ACHN (cell line): ENCODE data around the gene SPTBN1.

Source experiments
- DNase-seq: peaks from one replicate; pipeline ENCODE4 v3.0.0-alpha.2; 2015
- in situ Hi-C: cut with HindIII; loops from 2 replicates; pipeline ENCODE4 v1.10.0; 2017; ENCODE audit warnings: low sequenced_read_pairs, low pct_ligation_motif_present, low pct_unique_long_range_greater_than_20kb

Gene SPTBN1

DNA sequence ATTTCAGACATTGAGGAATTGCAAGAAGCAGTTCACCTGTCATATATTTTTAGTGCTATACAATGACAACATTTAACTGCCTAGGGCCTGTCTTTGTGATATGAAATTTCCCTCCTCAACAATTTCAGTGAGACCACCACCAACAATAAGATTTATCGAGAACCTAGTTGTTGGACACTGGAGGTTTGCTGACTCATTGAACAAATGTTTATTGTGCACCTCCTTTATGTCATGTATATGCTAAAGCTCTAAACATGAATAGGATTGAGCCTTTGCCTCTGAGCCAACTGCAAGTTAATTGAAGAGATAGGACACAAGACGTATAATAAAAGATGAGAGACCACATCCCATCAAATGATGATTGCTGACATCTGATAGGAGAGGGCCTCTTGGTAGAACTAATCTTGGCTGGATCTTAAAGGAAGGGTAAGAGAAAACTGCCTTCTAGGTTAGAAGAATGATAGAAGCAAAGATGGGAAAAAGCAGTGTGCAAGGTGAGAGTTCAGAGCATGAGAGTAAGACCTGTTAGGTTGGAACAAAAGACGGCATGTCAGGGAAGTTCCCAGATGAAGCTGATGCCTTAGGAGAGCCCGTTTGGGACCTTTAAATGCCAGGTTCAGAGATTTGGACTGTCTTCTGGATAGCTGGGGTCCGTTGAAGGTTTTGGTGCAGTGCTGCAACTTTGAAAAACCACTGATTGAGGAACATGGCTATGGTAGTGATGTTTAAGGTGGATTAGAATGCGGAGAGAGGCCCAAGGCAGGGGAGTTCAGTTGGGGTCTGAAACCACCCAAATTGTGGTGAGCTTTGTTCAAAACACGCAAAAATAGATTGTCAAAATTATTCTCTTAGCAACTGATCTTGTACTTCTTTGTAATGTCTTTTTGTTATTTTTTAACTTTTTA lies 134.3 kb downstream of the SPTBN1 start:
- in situ Hi-C loops: no loop called here
- DNase-seq: no peak

DNA sequence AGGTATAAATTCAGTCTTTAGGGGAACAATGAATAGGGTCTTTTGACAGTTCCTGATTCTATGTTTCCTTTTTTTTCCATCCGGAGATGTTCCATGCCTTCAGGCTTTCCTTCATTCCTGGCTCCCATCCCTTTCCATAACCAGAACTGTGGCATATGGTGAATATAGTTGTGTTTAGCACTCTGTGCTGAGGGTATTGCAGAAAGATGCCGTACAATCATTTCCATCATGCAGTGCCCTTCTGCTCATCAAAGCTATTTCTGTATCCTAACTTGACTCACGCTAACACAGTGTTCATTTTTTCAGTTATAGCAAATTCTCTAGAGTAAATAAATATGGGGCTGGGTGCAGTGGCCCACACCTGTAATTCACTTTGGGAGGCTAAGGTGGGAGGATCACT lies 135.4 kb downstream of the SPTBN1 start:
- no peak for DNase-seq
- in situ Hi-C loops: no loop called here

DNA sequence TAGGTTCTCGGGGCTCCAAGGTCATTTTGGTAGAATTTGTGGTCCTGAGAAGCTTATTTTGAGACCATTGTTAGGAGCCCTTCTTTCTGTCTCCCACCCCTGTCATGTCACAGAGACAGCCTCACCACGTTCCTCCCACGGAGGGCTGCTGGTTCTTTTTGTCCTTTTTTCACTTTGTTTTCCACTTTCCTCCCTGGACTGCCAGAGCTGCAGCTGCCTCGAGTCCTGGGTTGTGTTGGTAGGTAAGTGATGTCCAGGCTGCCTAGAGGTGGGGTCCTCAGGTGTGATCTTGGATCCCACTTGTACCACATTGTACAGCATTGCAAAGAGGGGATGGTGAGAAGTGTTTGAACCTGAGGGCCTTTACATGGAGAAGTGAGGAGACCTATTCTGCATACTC lies 137.1 kb downstream of the SPTBN1 start:
- no peak for DNase-seq
- in situ Hi-C loops: no loop called here

DNA sequence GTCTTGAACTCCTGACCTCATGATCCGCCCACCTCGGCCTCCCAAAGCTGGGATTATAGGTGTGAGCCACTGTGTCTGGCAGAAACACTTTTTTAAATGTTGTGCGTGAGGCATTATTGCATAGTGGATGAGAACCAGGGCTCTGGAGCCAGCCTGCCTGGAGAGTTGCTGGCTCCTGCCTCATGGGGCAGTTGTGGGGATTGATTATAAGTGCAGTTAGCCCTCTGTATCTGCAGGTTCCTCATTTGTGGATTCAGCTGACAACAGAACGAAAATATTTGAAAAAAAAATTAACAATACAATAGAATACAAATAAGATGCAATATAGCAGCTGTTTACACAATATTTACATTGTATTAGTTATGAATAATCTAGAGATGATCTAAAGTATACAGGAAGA lies 137.9 kb downstream of the SPTBN1 start:
- in situ Hi-C loops: no loop called here
- DNase-seq: no peak

DNA sequence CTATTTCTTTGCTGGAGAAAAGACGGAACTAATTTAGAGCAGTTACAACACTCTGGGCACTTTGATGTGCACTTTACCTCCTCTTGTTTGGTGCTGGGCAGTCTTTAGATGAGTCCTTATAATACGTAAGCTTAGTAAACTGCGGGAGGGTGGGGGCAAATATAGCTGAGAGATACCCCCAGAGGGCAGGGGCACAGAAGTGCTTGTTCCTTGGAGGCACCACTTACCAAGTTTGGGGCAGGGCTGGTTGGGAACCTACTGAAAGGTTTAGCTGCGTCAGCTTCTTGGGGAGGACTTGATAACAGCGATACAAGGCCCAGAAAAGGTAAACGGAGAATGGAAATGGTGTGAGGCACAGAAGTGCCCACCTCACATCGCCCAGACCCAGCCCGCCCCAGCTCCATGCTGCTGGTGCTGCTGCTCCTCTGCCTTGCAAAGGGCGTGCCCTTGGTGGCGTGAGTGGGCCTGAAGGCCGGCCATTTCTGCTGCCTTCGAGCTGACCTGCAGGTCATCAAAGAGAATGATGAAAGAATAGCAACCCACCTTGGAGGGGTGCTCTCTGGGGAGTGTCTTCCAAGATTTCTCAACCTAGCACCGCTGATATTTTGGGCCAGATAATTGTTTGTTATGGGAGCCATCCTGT lies 139.2 kb downstream of the SPTBN1 start:
- in situ Hi-C loops: no loop called here
- no peak for DNase-seq

DNA sequence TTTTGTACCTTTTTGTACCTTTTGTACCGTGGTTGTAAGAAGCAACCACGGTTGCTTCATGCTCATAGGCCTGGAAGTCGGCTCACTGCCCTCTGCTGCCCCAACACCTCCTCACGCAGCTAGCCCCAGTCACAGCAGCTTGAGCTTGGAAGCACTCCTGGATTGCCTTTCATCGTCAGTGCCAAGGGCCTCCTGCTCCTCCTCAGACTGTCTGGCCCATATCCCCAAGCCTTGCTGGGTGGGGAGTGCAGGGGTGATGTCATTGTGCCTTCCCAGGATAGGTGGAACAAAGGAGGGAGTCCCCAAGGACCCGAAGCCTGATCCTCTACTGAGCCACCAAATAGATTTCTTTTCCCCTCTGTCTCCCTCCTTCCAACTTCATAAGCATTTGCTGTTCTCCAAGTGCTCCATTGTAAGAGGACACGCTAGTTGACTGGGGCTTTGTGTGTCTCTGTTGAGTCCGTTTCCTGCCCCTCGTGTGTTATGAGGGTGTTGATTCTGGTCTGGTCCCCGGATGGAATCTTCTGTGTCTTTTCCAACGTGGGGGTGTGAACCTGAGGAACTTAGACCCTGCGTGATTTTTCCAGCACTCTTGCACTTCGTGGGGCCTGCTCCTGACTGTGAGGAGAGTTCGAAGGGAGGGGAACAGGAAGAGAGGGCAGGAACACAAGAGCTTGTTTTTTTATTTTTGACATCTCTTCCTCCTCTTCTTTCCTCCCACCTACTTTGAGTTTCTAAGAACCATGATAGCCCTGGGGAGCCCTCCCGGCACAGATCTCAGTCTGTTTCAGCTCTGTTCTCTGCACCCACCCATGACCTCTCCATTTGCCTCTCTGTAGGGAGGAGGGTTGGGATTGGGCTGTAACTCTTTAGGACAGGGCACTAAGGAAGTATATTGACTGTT lies 140.1 kb downstream of the SPTBN1 start:
- in situ Hi-C loops: no loop called here
- DNase-seq: no peak

DNA sequence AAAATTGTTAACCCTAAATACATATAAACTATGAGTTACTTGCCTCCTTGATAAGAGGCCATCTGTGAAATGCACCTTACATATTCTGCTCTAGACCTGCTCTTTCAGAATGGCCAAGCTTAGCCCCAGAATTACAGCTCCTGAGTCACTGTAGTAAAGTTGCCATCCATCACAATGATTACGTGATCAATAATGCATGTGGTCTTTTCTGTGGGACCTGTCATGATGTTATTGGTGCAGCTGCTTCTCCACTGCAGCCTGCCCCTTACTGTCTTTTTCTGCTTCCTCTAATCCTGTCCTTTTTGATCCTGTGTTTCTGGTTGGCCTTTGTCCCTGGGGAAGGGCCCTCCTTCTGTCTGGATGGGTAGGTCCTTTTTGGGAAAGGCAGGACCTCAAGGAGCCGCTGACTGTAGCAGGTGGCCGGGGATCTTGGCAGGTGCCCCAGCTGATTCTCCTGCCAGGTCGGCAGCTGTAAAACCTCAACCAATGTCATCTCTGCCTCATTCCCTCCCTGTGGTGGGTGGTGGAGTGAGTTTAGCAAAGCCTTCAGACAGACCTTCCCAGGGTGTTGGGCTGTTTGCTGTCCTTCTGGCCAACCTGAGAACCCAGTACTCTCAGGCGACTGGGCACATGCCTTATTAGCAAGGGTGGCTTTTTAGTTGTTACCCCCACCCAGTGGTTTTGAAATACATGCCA lies 141.2 kb downstream of the SPTBN1 start:
- DNase-seq: no peak
- in situ Hi-C loops: no loop called here

DNA sequence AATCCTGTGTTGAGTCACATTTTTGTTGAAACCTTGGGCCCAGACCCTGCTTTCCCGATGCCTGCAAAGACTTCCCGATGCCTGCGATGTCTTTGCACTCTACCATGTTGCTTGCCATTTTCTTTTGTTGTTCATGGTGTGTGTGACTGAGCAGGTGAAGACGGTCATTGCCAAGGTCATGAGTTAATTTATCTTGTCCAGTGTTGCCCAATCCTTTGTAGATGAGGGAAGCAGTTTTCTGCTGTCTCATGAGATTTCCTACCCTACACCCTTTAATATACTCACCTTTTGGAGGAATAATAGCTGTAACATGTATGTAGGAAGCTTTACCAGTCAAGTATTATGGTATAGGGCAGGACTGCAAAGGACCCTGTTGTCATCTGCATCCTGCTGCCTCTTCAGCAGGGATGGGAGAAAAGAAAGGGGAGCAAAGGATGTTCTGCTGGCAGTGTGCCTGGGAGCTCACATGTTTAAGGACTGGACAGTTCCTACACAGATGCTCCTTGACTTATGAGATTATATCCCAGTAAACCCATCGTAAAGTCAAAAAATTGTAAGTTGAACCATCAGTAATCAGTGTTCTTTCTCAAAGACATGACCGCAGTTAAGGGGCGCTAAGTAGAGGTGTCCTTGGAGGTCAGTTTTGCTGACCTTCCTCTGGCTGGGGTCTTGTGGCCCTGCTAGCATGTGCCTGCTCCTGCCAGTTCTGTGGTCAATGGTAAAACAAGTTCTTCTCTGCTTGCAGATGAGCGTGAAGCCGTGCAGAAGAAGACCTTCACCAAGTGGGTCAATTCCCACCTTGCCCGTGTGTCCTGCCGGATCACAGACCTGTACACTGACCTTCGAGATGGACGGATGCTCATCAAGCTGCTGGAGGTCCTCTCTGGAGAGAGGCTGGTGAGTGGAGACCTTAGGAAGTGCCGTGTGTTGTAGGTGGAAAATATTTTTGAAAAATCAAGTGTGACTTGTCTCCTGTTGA lies 142.5 kb downstream of the SPTBN1 start:
- in situ Hi-C loops: no loop called here

DNA sequence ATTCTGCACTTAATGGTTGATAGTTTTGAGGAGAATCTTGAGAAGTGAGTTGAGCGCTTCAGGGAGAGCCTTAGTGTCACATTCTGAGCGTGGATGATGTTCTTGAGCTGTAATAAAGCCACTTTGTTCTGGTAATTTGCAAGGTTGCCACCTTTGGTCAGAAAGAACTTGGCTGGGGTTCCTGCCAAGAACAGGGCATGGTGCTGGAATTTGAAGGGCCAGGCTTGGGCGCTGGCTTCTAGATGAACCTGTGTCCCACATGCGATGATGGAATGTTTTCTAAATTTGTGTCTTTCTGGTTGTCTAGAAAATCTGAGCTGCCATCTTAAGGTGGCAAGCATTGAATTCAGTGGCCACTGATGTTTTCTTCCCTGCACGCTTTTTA lies 143.2 kb downstream of the SPTBN1 start:
- in situ Hi-C loops: no loop called here
- peak; percentile 42 for DNase-seq

More for the DNA sequence above, 142.5 kb downstream of the SPTBN1 start:
- no peak for DNase-seq

DNA sequence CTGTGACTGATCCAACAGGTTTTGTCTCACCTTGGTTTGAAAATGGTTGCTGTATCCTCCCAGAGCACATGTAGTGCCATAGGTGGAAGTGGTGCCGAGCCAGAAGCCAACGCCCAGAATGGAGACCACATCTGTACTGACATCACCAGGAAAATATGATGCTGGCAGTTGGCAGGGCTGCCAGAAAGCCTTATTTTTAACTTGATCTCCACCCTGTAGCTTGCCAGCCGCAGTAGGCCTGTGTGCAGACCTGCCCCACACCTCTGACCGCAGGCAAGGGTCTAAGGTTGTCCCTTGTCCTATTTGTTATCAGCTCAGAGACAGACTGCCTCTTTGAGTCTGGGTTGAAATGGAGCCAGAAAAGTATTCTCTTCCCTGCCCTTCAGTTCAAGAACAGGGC lies 143.8 kb downstream of the SPTBN1 start:
- DNase-seq: peak; percentile 26
- in situ Hi-C loops: no loop called here

DNA sequence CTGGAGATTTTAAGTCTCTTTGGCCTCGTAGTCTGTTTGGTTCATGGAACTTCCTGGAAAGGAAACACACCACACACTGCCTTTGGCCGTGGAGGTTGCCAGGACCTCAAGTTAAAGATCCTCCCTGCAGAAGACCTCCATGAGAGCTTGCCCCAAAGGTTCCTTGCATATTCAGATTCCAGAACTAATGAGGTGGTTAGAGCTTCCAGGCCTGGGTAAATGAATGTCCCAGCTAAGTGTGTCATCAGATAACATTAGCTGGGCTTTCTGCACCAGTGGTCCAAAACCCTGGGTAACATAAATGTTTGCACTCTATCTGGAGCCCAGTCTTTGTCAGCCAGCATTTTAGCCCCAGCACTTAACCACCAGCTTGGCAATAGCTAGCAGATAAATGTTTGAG lies 145.2 kb downstream of the SPTBN1 start:
- in situ Hi-C loops: no loop called here
- DNase-seq: peak; percentile 98

DNA sequence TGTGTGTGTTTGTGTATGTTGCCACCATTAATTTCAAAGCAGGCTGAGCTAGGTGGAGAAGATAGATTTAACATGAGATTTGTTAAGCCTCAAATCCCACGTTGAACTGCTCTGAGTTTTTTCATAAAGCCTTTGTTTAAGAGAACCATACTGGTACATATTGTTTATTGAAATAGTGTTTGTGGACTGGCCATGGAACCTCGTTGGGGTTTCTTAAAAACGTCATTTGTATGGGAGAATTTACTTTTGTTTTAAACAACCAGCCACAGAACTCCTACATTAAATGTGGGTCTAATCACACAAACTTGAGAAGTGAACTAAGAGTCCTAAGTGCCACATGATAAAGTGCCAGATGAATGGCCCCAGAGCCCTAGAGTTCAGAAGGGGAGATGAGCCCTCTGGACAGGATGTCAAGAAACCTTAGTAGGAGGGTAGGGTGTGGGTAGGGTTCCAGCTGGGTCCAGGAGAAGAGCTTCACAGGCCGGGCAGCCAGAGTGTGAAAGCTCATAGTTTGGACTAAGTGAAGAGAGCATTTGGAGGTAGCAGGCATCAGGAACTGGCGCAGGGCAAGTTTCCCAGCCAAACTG lies 146.7 kb downstream of the SPTBN1 start:
- in situ Hi-C loops: no loop called here
- no peak for DNase-seq

DNA sequence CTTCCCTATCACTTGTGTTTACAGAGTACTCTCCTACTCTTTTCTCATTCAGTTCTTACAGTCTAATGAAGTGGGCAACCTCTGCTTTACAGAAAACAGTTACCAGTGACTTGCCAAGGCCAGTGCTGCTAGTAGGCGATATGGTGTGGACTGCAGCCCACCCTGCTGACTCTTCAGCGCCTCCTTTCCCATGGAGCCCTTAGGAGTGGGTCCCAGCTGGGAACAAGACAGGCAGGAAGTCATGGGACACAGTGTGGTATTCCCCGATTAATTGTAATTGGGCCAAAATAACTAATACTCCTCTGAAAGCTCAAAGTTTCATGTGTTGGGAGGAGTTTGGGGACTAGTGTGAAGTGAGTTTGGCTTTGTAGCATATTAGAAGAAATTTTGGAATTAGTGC lies 147.2 kb downstream of the SPTBN1 start:
- DNase-seq: no peak
- in situ Hi-C loops: no loop called here

DNA sequence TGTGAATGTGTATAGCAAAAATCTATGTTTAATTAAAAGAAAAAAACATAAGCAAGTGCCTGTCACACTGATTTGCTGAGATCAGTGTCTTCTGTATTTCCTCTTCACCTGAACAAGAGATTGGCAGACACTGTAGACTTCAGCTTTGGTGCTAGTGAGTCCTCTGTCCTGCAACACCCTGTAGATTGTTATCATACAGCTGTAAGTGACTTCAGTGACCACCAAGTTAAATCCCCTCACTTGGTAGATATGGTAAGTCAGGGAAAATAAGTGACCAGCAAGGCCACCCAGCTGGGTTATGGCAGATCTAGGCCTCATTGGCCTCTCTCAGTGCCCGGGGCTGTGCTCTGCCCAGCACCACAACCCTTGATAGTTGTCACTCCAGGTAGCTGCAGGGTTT lies 147.7 kb downstream of the SPTBN1 start:
- no peak for DNase-seq
- in situ Hi-C loops: no loop called here

DNA sequence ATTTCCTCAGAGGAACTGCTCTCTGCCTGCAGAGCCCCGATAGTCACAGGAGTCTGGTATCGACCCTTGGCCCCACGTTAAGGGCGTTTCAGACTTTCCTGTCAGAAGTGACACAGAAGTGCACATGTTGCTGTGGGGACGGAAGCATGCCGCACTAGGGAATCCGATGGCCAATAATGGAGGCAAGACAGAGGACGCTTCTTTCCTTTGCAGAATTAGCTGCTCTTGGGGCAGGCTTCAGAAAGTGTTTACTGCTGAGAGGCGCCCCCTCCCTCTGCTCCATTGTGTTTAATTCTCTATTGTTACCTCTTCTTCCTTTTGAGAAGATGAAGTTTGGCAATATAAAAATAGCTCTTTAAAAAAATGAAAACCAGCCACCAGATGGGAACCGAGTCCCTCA lies 148.7 kb downstream of the SPTBN1 start:
- no peak for DNase-seq
- in situ Hi-C loops: no loop called here

DNA sequence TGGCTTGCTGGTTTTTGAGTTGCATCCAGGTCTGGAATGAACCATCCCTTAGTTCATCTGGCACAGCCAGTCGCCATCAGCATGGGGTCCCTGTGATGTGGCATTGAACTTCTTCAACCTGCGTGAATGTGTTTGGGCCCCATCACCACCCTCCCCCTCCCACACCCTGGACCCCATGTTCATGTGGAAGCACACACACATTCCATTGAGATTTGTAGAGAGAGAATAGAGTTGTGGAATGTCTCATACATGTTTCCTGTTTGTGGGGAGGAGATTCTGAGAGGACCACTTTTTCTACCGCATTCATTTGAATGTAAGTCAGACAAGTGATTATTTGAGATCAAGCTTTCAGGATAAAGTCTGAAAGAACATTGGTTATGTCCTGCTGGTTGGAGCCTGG lies 149.7 kb downstream of the SPTBN1 start:
- in situ Hi-C loops: no loop called here
- DNase-seq: no peak

DNA sequence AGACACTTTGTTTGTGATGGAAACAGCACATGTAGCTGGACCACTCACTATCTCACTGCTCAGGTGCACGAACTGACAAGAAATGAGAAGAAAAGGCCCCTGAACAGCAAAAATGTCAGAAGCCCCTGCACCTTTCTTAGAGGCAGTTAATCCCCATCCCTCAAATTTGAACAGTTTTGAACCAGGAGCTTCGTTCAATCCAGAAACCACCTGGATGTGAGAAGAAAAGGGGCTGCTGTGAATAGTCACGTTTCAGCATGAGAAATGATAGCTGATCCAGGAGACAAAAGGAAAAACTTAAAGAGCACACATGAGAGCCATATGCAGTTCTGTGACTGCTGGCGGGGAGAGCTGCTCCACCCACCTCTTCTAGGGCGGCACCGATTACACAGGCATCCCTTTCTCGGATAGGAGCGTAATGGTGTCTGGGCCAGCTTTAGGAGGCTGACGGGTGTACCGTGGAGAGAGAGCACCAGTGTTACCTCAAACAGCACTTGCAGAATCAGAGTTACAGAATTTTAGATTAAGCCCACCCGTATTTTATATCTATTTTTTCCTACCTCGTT lies 150.3 kb downstream of the SPTBN1 start:
- in situ Hi-C loops: no loop called here
- DNase-seq: no peak
